Measurements from ENCODE around the gene TEX52. TPM values are rescaled to one million over a fixed set of nuclear protein-coding genes. Genes with fewer than 3 reads are reported as not detected.

The TEX52 gene
- total RNA-seq, 4 donors from 2014 or later: not detected

DNA sequence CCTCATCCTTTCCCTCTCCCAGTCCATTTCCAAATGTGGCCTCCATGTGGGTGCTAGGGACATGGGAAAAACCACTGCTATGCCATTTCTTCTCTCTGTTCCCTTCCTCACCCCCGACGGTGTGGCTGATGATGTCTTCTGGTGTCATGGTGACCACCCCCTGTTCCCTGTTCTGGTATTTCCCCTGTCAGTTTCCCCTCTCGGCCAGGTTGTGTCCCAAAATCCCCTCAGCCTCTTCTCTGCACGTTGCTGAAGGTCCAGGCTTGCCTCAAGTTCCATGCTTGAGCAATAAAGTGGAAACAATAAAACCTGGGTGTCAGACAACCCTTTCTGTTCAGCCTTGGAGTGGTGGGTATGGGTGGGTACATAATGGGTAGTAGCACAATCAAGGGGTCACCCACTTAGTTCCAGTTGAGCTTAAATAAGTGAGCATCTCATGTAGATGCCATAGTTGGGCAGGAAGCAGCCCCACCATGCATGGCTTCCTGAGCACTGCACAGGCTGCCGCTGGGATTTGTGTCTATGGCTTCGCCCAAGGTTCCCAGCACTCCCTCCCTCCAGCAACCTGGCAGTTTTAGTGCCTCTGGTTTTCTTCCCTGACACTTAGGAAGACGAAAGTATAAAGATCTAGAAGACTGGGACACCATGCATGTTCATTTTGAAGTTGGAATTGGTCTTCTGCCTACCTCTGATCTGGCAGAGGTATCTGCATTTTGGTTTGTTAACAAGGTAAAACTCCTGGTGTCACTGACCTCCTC lies 53.0 kb downstream of the TEX52 start:
- in situ Hi-C loops (cut with MboI; ENCODE audit: low pct_ligation_motif_present in 1 of 4, low pct_unique_long_range_greater_than_20kb in 1 of 4, low sequenced_read_pairs in 3 of 4): no loop called here
- peaks cover 0 to 47% (median 19%) of the 10 kb centered on the region in 4 donors for H3K36me3 ChIP-seq
- DNase-seq: no peak

DNA sequence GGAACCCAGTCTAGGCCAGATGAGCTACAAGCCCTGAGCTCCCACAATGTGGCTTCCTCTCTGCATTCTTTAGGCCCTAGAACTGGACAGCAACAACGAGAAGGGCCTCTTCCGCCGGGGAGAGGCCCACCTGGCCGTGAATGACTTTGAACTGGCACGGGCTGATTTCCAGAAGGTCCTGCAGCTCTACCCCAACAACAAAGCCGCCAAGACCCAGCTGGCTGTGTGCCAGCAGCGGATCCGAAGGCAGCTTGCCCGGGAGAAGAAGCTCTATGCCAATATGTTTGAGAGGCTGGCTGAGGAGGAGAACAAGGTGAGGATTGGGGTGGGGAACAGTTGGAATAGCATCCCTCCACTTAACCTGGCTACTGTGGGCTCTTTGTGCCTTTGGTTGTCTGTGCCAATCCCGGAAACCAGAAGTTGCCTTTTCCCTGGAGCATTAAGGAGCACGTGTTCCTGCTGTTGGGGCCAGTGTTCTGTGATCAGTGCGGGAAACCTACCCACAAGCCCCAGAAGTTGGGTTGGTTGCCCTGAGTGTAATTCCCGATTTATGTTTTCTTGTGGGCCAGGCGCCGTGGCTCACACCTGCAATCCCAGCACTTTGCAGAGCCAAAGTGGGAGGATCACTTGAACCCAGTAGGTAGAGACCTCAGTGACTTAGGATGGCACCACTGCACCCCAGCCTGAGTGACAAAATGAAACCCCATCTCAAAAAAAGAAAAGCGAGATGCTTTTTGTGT lies 55.6 kb downstream of the TEX52 start:
- H3K27me3 ChIP-seq: no peaks in the 10 kb centered on the region
- DNase-seq: no peak
- intact Hi-C loops (cut with DNase I; ENCODE audit: low total_unique reads): no loop called here
- H3K4me3 ChIP-seq: no peak overlapping the region
- no peak overlapping the region for H3K27ac ChIP-seq
- TF ChIP-seq POLR2A (IDR thresholded peaks at IDR 0.05): no peak
- H3K9me3 ChIP-seq: no peaks in the 10 kb centered on the region
- H3K36me3 ChIP-seq: peaks cover 0 to 55% (median 20%) of the 10 kb centered on the region in 4 donors
- in situ Hi-C loops (cut with MboI; ENCODE audit: low pct_ligation_motif_present in 1 of 4, low pct_unique_long_range_greater_than_20kb in 1 of 4, low sequenced_read_pairs in 3 of 4): no loop called here
- 80 to 100% methylated on average over 1 to 16 of the region's 16 CpGs for WGBS, 2 donors (ENCODE audit: low coverage in 1 of 2)
- peaks cover 0 to 13% (median 9%) of the 10 kb centered on the region in 4 donors for H3K4me1 ChIP-seq

More for the DNA sequence above, 53.0 kb downstream of the TEX52 start:
- TF ChIP-seq POLR2A (IDR thresholded peaks at IDR 0.05) (no peak), EP300 (IDR thresholded peaks at IDR 0.05; ENCODE audit: low read depth) (no peak), POLR2AphosphoS5 (IDR thresholded peaks at IDR 0.05) (no peak)
- TF ChIP-seq, protein P1, sequence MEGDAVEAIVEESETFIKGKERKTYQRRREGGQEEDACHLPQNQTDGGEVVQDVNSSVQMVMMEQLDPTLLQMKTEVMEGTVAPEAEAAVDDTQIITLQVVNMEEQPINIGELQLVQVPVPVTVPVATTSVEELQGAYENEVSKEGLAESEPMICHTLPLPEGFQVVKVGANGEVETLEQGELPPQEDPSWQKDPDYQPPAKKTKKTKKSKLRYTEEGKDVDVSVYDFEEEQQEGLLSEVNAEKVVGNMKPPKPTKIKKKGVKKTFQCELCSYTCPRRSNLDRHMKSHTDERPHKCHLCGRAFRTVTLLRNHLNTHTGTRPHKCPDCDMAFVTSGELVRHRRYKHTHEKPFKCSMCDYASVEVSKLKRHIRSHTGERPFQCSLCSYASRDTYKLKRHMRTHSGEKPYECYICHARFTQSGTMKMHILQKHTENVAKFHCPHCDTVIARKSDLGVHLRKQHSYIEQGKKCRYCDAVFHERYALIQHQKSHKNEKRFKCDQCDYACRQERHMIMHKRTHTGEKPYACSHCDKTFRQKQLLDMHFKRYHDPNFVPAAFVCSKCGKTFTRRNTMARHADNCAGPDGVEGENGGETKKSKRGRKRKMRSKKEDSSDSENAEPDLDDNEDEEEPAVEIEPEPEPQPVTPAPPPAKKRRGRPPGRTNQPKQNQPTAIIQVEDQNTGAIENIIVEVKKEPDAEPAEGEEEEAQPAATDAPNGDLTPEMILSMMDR (IDR thresholded peaks at IDR 0.05): no peak
- Histone ChIP-seq H3K27me3 (no peaks in the 10 kb centered on the region), H3K4me1 (no peaks in the 10 kb centered on the region), H3K9me3 (no peaks in the 10 kb centered on the region), H3K27ac (no peak overlapping the region), H3K4me3 (no peak overlapping the region)
- WGBS, 2 donors (ENCODE audit: low coverage in 1 of 2): 40 to 78% methylated on average over 1 to 7 of the region's 7 CpGs
- intact Hi-C loops (cut with DNase I; ENCODE audit: low total_unique reads): no loop called here

DNA sequence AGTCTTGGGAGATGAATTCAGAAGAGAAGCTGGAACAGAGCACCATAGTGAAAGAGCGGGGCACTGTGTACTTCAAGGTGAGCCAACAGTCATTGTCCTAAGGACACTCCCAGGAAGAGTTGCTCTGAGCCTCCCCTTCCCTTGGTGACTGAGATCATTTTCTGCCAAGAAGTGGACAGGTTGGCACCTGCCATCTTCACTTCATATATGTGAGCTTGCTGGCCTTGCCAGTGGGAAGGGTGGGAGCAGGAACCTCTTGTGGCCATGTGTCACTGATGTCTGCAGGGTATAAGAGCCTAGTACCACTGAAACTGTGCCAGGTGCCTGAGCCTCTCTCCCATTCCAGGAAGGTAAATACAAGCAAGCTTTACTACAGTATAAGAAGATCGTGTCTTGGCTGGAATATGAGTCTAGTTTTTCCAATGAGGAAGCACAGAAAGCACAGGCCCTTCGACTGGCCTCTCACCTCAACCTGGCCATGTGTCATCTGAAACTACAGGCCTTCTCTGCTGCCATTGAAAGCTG lies 56.7 kb downstream of the TEX52 start:
- in situ Hi-C loops (cut with MboI; ENCODE audit: low pct_ligation_motif_present in 1 of 4, low pct_unique_long_range_greater_than_20kb in 1 of 4, low sequenced_read_pairs in 3 of 4) (no loop called here), intact Hi-C loops (cut with DNase I; ENCODE audit: low total_unique reads) (no loop called here)
- peaks cover 0 to 16% (median 12%) of the 10 kb centered on the region in 4 donors for H3K4me1 ChIP-seq
- no peaks in the 10 kb centered on the region for H3K27me3 ChIP-seq
- TF ChIP-seq, protein P1 (IDR thresholded peaks at IDR 0.05): no peak
- TF ChIP-seq POLR2A (IDR thresholded peaks at IDR 0.05) (no peak), POLR2AphosphoS5 (IDR thresholded peaks at IDR 0.05) (no peak), EP300 (IDR thresholded peaks at IDR 0.05; ENCODE audit: low read depth) (no peak)
- no peak overlapping the region for H3K4me3 ChIP-seq
- no peak overlapping the region for H3K27ac ChIP-seq
- no peak for DNase-seq
- H3K9me3 ChIP-seq: no peaks in the 10 kb centered on the region
- H3K36me3 ChIP-seq: peaks cover 0 to 55% (median 20%) of the 10 kb centered on the region in 4 donors
- WGBS, 2 donors (ENCODE audit: low coverage in 1 of 2): 87% methylated on average over 3 of the region's 3 CpGs; no CpG with 5 or more reads in 1 of the 2 donors

Other genes starting within 250 kb of the TEX52 start
- 10 to 100 TPM; 35.4 to 82.4 (median 49.2) TPM for gene FKBP4, start 62.1 kb downstream of the TEX52 start, total RNA-seq
- 10 to 100 TPM; 29.5 to 90.6 (median 48.4) TPM for gene ITFG2, start 44.4 kb downstream of the TEX52 start, total RNA-seq
- gene NRIP2, start 22.0 kb downstream of the TEX52 start, total RNA-seq: under 1 TPM in 3 of 4 donors, not detected in 1; 0.14 to 0.32 (median 0.20) TPM
- 1 to 10 TPM in 3 of 4 donors, not detected in 1; 1.6 to 5.2 (median 2.2) TPM for gene FOXM1, start 20.1 kb upstream of the TEX52 start, total RNA-seq
- gene RHNO1, start 20.2 kb upstream of the TEX52 start, total RNA-seq: 10 to 100 TPM in 2 of 4 donors, 1 to 10 TPM in 2; 5.4 to 16.8 (median 8.6) TPM
- 10 to 100 TPM in 3 of 4 donors, 1 to 10 TPM in 1; 7.4 to 21.3 (median 16.9) TPM for gene TULP3, start 33.9 kb upstream of the TEX52 start, total RNA-seq
- gene TEAD4, start 102.4 kb upstream of the TEX52 start, total RNA-seq: 10 to 100 TPM in 1 of 4 donors, 1 to 10 TPM in 3; 4.2 to 29.7 (median 6.3) TPM
- gene TSPAN9, start 220.3 kb upstream of the TEX52 start, total RNA-seq: 1 to 10 TPM; 4.2 to 9.3 (median 6.1) TPM